ENCODE measurements around the gene CXCR4. TPM values are rescaled to one million over a fixed set of nuclear protein-coding genes. Genes with fewer than 3 reads are reported as not detected.

Gene CXCR4
- total and polyA plus RNA-seq, 12 donors: 21.9 to 344 (median 78.6) TPM

GRCh38 chr2:136131961-136132824, 14.2 kb upstream of the CXCR4 start:
- TF ChIP-seq CTCF (IDR thresholded peaks at IDR 0.05) (no peak), POLR2A (IDR thresholded peaks at IDR 0.05) (no peak)
- no peaks in the 10 kb centered on the region for H3K27me3 ChIP-seq
- 69 to 78% (median 74%) methylated on average over 16 of the region's 16 CpGs for WGBS, 4 donors
- H3K9me3 ChIP-seq (replicated peaks in 1 of 3): no peaks in the 10 kb centered on the region
- H3K4me3 ChIP-seq: no peak overlapping the region
- peaks cover 0 to 12% of the 10 kb centered on the region in 2 donors for H3K4me1 ChIP-seq (replicated peaks in 1 of 2)
- intact Hi-C loops (cut with DNase I): no loop called here
- no peak overlapping the region for H3K27ac ChIP-seq
- no peaks in the 10 kb centered on the region for H3K36me3 ChIP-seq (replicated peaks in 1 of 2)
- DNase-seq: no peak

GRCh38 chr2:136131484-136131960, 13.6 kb upstream of the CXCR4 start:
- WGBS, 4 donors: 83 to 86% (median 84%) methylated on average over 10 of the region's 10 CpGs
- Histone ChIP-seq H3K27ac (no peak overlapping the region), H3K4me1 (replicated peaks in 1 of 2) (peaks cover 0 to 6% of the 10 kb centered on the region in 2 donors), H3K4me3 (no peak overlapping the region), H3K27me3 (no peaks in the 10 kb centered on the region), H3K9me3 (replicated peaks in 1 of 3) (no peaks in the 10 kb centered on the region), H3K36me3 (replicated peaks in 1 of 2) (no peaks in the 10 kb centered on the region)
- intact Hi-C loops (cut with DNase I): no loop called here
- no peak for TF ChIP-seq CTCF (IDR thresholded peaks at IDR 0.05)
- no peak for TF ChIP-seq POLR2A (IDR thresholded peaks at IDR 0.05)
- DNase-seq: no peak

- no peak for DNase-seq
- H3K4me1 ChIP-seq (replicated peaks in 1 of 2): no peaks in the 10 kb centered on the region
- H3K27ac ChIP-seq: no peak overlapping the region
- no peaks in the 10 kb centered on the region for H3K9me3 ChIP-seq (replicated peaks in 1 of 3)
- H3K36me3 ChIP-seq (replicated peaks in 1 of 2): no peaks in the 10 kb centered on the region
- TF ChIP-seq POLR2A (IDR thresholded peaks at IDR 0.05) (no peak), CTCF (IDR thresholded peaks at IDR 0.05) (no peak)
- WGBS, 4 donors: 95 to 100% (median 97%) methylated on average over 1 of the region's 1 CpG
- intact Hi-C loops (cut with DNase I): no loop called here
- H3K27me3 ChIP-seq: no peaks in the 10 kb centered on the region
- H3K4me3 ChIP-seq: no peak overlapping the region
These were observed 12.6 kb upstream of the CXCR4 start for GRCh38 chr2:136130511-136130910.

- H3K4me3 ChIP-seq: no peak overlapping the region
- TF ChIP-seq POLR2A (IDR thresholded peaks at IDR 0.05): no peak
- no peak for TF ChIP-seq CTCF (IDR thresholded peaks at IDR 0.05)
- H3K27ac ChIP-seq: no peak overlapping the region
These were observed 12.1 kb upstream of the CXCR4 start for GRCh38 chr2:136130045-136130444.

More at GRCh38 chr2:136130045-136130444, 12.1 kb upstream of the CXCR4 start:
- WGBS, 4 donors: 66 to 84% (median 81%) methylated on average over 3 of the region's 3 CpGs
- no peaks in the 10 kb centered on the region for H3K4me1 ChIP-seq (replicated peaks in 1 of 2)
- no peak for DNase-seq
- H3K36me3 ChIP-seq (replicated peaks in 1 of 2): no peaks in the 10 kb centered on the region
- intact Hi-C loops (cut with DNase I): no loop called here
- H3K9me3 ChIP-seq (replicated peaks in 1 of 3): no peaks in the 10 kb centered on the region
- no peaks in the 10 kb centered on the region for H3K27me3 ChIP-seq
